HepG2 (cell line): ENCODE data around the gene PHKG2. TPM values are rescaled to one million over a fixed set of nuclear protein-coding genes. Genes with fewer than 3 reads are reported as not detected.
A peak's percentile ranks its signal among the peaks of the same experiment; 100 is the strongest.

Experiments used
- ATAC-seq: fragments of 200-7000 bp; cut with Tn5 transposase; 3 replicates; pipeline ENCODE4 v1.9.1; 2020; ENCODE audit warnings: mild to moderate bottlenecking, moderate library complexity
- BruUV-seq: library from RNA; stranded (reverse); fragments of 400-500 nt; replicated peaks from 2 replicates; lab custom pipeline; 2021; lab: Mats Ljungman, UMichigan
- CTCF ChIA-PET: fragments of 300-600 bp; formaldehyde crosslinking; extraction: SDS; loops from one replicate; lab custom pipeline; 2021; ENCODE audit warnings: low total read pairs, inconsistent platforms, low intra/inter-chr PET ratio; lab: Yijun Ruan, JAX
- POLR2A ChIA-PET: fragments of 350-600 bp; sonication (Branson Sonifier 250); formaldehyde crosslinking; loops from one replicate; lab custom pipeline; 2020; ENCODE audit warnings: antibody characterized with exemption, inconsistent platforms; lab: Yijun Ruan, JAX
- DNase-seq: peaks from one replicate; pipeline ENCODE4 v3.0.0-alpha.2; 2015; ENCODE audit warnings: low spot score
- FAIRE-seq: peaks from 3 replicates; lab custom pipeline; 2011; peaks lifted over from hg19 to GRCh38; lab: Jason Lieb, UNC
- H2AFZ ChIP-seq: one replicate; pipeline ENCODE4 v1.6.1; 2011; ENCODE audit warnings: low read length, inconsistent platforms
- H3K27ac ChIP-seq: fragments of 300-600 bp; 3 replicates; pipeline ENCODE4 v1.8.0; 2011; ENCODE audit warnings: mixed run types, mild to moderate bottlenecking, mixed read lengths, low read length, inconsistent platforms; ENCODE audit not compliant: insufficient read depth; ENCODE audit errors: extremely low read length
- H3K27me3 ChIP-seq, 2 experiments: fragments of 200-600 bp in 1 of 2; 2 replicates in 1 of 2; 3 replicates in 1 of 2; pipeline versions ENCODE4 v1.6.0 to v1.8.0; 2011; ENCODE audit warnings: low read length in 2 of 2, mild to moderate bottlenecking in 2 of 2, moderate library complexity in 2 of 2, inconsistent platforms in 1 of 2; ENCODE audit not compliant: insufficient read depth in 2 of 2, control insufficient read depth in 1 of 2
- H3K36me3 ChIP-seq, 2 experiments: fragments of 200-600 bp in 1 of 2; replicated peaks in 1 of 2; 2 replicates in 1 of 2; 3 replicates in 1 of 2; pipeline versions ENCODE4 v1.5.1 to v1.8.0; 2011; ENCODE audit warnings: low read length in 2 of 2, inconsistent platforms in 1 of 2; ENCODE audit not compliant: insufficient read depth in 2 of 2, control insufficient read depth in 1 of 2
- H3K4me1 ChIP-seq: 2 replicates; pipeline ENCODE4 v1.5.1; 2012; ENCODE audit warnings: low read length, inconsistent platforms; ENCODE audit not compliant: insufficient read depth
- H3K4me2 ChIP-seq: 2 replicates; pipeline ENCODE4 v1.6.0; 2011; ENCODE audit warnings: low read depth, low read length, inconsistent platforms
- H3K4me3 ChIP-seq, 3 experiments: fragments of 200-600 bp in 1 of 3; sonication (generic), shearing (Covaris generic) in 1 of 3; replicated peaks in 1 of 3; 2 replicates each; pipeline ENCODE4 v1.5.1; 2011 to 2016; ENCODE audit warnings: low read length in 3 of 3, inconsistent platforms in 2 of 3, low read depth in 2 of 3, mild to moderate bottlenecking in 2 of 3, control low read depth in 1 of 3, mixed read lengths in 1 of 3; ENCODE audit not compliant: insufficient read depth in 1 of 3
- H3K79me2 ChIP-seq: one replicate; pipeline ENCODE4 v1.6.1; 2011; ENCODE audit warnings: low read length, inconsistent platforms; ENCODE audit not compliant: insufficient read depth
- H3K9ac ChIP-seq: 2 replicates; pipeline ENCODE4 v1.6.0; 2011; ENCODE audit warnings: mild to moderate bottlenecking, low read depth, low read length, inconsistent platforms; ENCODE audit not compliant: insufficient read depth
- H3K9me3 ChIP-seq: 2 replicates; pipeline ENCODE4 v1.5.1; 2012; ENCODE audit warnings: mild to moderate bottlenecking, low read length
- H4K20me1 ChIP-seq: 2 replicates; pipeline ENCODE4 v1.6.0; 2011; ENCODE audit warnings: inconsistent platforms, mild to moderate bottlenecking, low read length, moderate library complexity; ENCODE audit not compliant: insufficient read depth
- ATF1 ChIP-seq: IDR thresholded peaks from 2 replicates; pipeline ENCODE4 v1.6.1; 2016; ENCODE audit warnings: mild to moderate bottlenecking, control low read depth
- FOXA1 ChIP-seq, 2 experiments: fragments of 450-650 bp in 1 of 2; sonication (generic) in 1 of 2; formaldehyde crosslinking in 1 of 2; IDR thresholded peaks; 2 replicates each; pipeline versions ENCODE4 v1.4.0 to v1.6.1; 2016 to 2020; ENCODE audit warnings: missing genetic modification reagents in 1 of 2
- GABPA ChIP-seq, 2 experiments: IDR thresholded peaks; 2 replicates each; pipeline ENCODE4 v1.6.1; 2011 to 2016; ENCODE audit warnings: low read depth in 2 of 2, low read length in 1 of 2, missing biosample characterization in 1 of 2, missing genetic modification characterization in 1 of 2
- SRF ChIP-seq: IDR thresholded peaks from 2 replicates; pipeline ENCODE4 v1.6.1; 2011; ENCODE audit warnings: mild to moderate bottlenecking, low read depth, low read length, moderate library complexity
- ZBTB1 ChIP-seq: sonication (generic); formaldehyde crosslinking; IDR thresholded peaks from 2 replicates; pipeline ENCODE4 v1.4.0; 2020; ENCODE audit warnings: missing genetic modification reagents, borderline replicate concordance
- ZBTB7B ChIP-seq: sonication (generic); formaldehyde crosslinking; IDR thresholded peaks from 2 replicates; pipeline ENCODE4 v1.4.0; 2020; ENCODE audit warnings: missing genetic modification reagents
- WGBS: methylation state at CpG from one replicate; pipeline ENCODE4 v1.1.6; 2017; ENCODE audit warnings: low lambda C conversion rate; 5-methylcytosine and 5-hydroxymethylcytosine counted together
- in situ Hi-C: cut with HindIII; loops from 2 replicates; pipeline ENCODE4 v1.10.0; 2017; ENCODE audit warnings: low pct_unique_long_range_greater_than_20kb; ENCODE audit not compliant: extremely low pct_ligation_motif_present
- intact Hi-C: fragments of 100-400 bp; cut with micrococcal nuclease; formaldehyde crosslinking; loops from one replicate; pipeline ENCODE4 v1.10.0; 2022; ENCODE audit not compliant: unreplicated experiment
- polyA plus RNA-seq, 8 experiments: library from polyadenylated mRNA; depleted of rRNA in 3 of 8; stranded (reverse) in 7 of 8; unstranded in 1 of 8; fragments of >200 nt; fragmentation: Illumina TruSeq in 4 of 8; extraction: Trizol in 4 of 8; gene quantifications; 2 replicates each; pipeline versions ENCODE4 v1.2.1 to v1.2.3, GENCODE V29; 2011 to 2016; ENCODE audit warnings: low read depth in 4 of 8, missing spikeins in 1 of 8, mixed read lengths in 1 of 8; ENCODE audit not compliant: insufficient read depth in 1 of 8
- total RNA-seq, 5 experiments: library from RNA; depleted of rRNA; stranded (reverse); fragments of >200 nt; fragmentation: Illumina TruSeq; extraction: Trizol; gene quantifications; 2 replicates each; pipeline ENCODE4 v1.2.3, GENCODE V29; 2016; ENCODE audit warnings: low read depth in 1 of 5
- TF ChIP-seq, protein P1 (sequence below): sonication (generic); formaldehyde crosslinking; conservative IDR thresholded peaks from 2 replicates; pipeline ENCODE4 v1.8.1; 2023; ENCODE audit warnings: missing genetic modification reagents
- TF ChIP-seq, protein P2 (sequence below): sonication (generic); formaldehyde crosslinking; IDR thresholded peaks from 2 replicates; pipeline ENCODE4 v1.5.0; 2020; ENCODE audit warnings: mild to moderate bottlenecking, missing genetic modification reagents
- TF ChIP-seq, protein P3 (sequence below): sonication (generic); formaldehyde crosslinking; IDR thresholded peaks from 2 replicates; pipeline ENCODE4 v1.5.0; 2020; ENCODE audit warnings: missing genetic modification reagents

The PHKG2 gene
- total and polyA plus RNA-seq, 2 of the 13 experiments (the other 11 are each of a cell fraction or from before 2014, with no cell fraction given): 37.4 to 42.1 TPM

DNA sequence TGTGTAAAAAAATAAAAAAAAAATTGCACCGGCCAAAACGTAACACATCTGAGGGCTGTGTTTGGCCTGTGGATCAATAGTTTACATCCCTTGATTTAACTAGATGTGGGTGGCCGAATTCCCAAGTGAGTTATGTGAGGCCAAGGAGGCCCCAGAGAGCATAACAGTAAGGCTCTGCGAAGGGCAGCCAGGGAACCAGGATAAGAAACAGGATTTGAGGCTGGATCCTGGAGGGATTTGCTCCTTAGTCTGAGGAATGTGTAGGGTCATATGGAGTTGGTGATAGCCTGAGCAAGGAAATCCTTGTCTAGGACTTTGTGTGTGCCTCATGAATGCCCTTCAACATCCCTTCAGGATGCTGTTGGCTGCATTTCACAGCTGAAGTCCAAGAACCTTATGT is 2.0 kb downstream of the PHKG2 start:
- Histone ChIP-seq H3K36me3 (peaks cover 17 to 38% of the 10 kb centered on the region in 2 experiments), H3K4me1 (peaks cover 35% of the 10 kb centered on the region), H2AFZ (no peak overlapping the region), H3K9ac (no peak overlapping the region), H3K4me2 (no peak overlapping the region; the same call in 1 of the 2 replicates), H3K27ac (no peak overlapping the region), H3K79me2 (peaks cover 16% of the 10 kb centered on the region), H3K4me3 (no peak overlapping the region), H4K20me1 (no peaks in the 10 kb centered on the region), H3K27me3 (no peaks in the 10 kb centered on the region), H3K9me3 (no peaks in the 10 kb centered on the region)
- BruUV-seq: no TSS peak
- ATAC-seq (no peak), DNase-seq (no peak), FAIRE-seq (no peak)
- intact Hi-C loops (no loop called here), in situ Hi-C loops (no loop called here)
- ChIA-PET CTCF (no interaction called here), POLR2A (no interaction called here)
- TF ChIP-seq, protein P1, sequence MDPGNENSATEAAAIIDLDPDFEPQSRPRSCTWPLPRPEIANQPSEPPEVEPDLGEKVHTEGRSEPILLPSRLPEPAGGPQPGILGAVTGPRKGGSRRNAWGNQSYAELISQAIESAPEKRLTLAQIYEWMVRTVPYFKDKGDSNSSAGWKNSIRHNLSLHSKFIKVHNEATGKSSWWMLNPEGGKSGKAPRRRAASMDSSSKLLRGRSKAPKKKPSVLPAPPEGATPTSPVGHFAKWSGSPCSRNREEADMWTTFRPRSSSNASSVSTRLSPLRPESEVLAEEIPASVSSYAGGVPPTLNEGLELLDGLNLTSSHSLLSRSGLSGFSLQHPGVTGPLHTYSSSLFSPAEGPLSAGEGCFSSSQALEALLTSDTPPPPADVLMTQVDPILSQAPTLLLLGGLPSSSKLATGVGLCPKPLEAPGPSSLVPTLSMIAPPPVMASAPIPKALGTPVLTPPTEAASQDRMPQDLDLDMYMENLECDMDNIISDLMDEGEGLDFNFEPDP (CRISPR knock-in tag): 0 out of 2 replicates have a peak, but pooled peaks have one; percentile 61
- TF ChIP-seq ZBTB1 (CRISPR knock-in tag): no peak
- 91% methylated on average over 4 of the region's 4 CpGs for WGBS

DNA sequence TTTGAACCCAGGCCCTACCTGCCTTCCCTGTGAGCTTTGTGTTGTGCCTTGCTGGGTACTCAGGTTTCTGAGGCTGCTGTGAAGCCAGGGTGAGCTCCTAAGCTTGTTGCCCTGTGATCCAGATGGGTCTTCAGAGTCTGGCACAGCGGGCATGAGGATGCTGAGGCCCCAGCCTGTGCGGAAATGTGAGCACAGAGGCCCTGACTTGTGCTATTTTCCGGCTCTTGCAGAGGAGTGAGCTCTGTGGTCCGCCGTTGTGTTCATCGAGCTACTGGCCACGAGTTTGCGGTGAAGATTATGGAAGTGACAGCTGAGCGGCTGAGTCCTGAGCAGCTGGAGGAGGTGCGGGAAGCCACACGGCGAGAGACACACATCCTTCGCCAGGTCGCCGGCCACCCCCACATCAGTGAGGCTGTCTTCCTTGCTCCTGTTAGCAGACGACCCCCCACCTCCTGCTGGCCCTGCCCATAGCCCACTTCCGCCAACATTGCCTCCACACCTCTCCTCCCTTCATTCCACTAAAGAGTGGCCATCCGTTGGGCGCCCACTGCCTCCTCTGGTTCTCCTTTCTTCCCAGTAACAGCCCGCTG is 2.7 kb downstream of the PHKG2 start:
- peaks cover 17 to 40% of the 10 kb centered on the region in 2 experiments for H3K36me3 ChIP-seq
- no peak overlapping the region for H3K4me2 ChIP-seq
- ChIA-PET CTCF (no interaction called here), POLR2A (no interaction called here)
- in situ Hi-C loops: no loop called here
- DNase-seq: no peak
- H3K79me2 ChIP-seq: peaks cover 16% of the 10 kb centered on the region
- intact Hi-C loops: no loop called here
- no peak overlapping the region for H3K9ac ChIP-seq
- no peak overlapping the region for H3K4me3 ChIP-seq
- no peaks in the 10 kb centered on the region for H3K27me3 ChIP-seq
- no peak overlapping the region for H2AFZ ChIP-seq
- H3K9me3 ChIP-seq: no peaks in the 10 kb centered on the region
- FAIRE-seq: no peak
- ATAC-seq: no peak
- peaks cover 29% of the 10 kb centered on the region for H3K4me1 ChIP-seq
- WGBS: 96% methylated on average over 20 of the region's 20 CpGs
- no peak overlapping the region for H3K27ac ChIP-seq
- no TSS peak for BruUV-seq
- no peaks in the 10 kb centered on the region for H4K20me1 ChIP-seq
- TF ChIP-seq, protein P2, sequence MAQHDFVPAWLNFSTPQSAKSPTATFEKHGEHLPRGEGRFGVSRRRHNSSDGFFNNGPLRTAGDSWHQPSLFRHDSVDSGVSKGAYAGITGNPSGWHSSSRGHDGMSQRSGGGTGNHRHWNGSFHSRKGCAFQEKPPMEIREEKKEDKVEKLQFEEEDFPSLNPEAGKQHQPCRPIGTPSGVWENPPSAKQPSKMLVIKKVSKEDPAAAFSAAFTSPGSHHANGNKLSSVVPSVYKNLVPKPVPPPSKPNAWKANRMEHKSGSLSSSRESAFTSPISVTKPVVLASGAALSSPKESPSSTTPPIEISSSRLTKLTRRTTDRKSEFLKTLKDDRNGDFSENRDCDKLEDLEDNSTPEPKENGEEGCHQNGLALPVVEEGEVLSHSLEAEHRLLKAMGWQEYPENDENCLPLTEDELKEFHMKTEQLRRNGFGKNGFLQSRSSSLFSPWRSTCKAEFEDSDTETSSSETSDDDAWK (CRISPR knock-in tag): no peak
- no peak for TF ChIP-seq ATF1
- TF ChIP-seq SRF: no peak
- TF ChIP-seq, protein P3, sequence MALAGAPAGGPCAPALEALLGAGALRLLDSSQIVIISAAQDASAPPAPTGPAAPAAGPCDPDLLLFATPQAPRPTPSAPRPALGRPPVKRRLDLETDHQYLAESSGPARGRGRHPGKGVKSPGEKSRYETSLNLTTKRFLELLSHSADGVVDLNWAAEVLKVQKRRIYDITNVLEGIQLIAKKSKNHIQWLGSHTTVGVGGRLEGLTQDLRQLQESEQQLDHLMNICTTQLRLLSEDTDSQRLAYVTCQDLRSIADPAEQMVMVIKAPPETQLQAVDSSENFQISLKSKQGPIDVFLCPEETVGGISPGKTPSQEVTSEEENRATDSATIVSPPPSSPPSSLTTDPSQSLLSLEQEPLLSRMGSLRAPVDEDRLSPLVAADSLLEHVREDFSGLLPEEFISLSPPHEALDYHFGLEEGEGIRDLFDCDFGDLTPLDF (CRISPR knock-in tag): no peak
- TF ChIP-seq FOXA1 (IDR thresholded peaks at IDR 0.05): no peak
- no peak for TF ChIP-seq FOXA1 (CRISPR knock-in tag; IDR thresholded peaks at IDR 0.05)
- TF ChIP-seq ZBTB7B (CRISPR knock-in tag): no peak
- TF ChIP-seq GABPA (IDR thresholded peaks at IDR 0.05; ENCODE audit: low read depth, low read length): no peak
- TF ChIP-seq GABPA (CRISPR knock-in tag; IDR thresholded peaks at IDR 0.05; ENCODE audit: low read depth): no peak
